Measurements from ENCODE around the gene JMJD1C. TPM values are rescaled to one million over a fixed set of nuclear protein-coding genes. Genes with fewer than 3 reads are reported as not detected.

The JMJD1C gene
- total and polyA plus RNA-seq, 12 donors: 36.0 to 124 (median 57.2) TPM

GRCh38 chr10:63137306-63137705 lies 328.5 kb downstream of the JMJD1C start:
- DNase-seq: peak in 2 of 7 donors; percentile 28 to 41

DNA sequence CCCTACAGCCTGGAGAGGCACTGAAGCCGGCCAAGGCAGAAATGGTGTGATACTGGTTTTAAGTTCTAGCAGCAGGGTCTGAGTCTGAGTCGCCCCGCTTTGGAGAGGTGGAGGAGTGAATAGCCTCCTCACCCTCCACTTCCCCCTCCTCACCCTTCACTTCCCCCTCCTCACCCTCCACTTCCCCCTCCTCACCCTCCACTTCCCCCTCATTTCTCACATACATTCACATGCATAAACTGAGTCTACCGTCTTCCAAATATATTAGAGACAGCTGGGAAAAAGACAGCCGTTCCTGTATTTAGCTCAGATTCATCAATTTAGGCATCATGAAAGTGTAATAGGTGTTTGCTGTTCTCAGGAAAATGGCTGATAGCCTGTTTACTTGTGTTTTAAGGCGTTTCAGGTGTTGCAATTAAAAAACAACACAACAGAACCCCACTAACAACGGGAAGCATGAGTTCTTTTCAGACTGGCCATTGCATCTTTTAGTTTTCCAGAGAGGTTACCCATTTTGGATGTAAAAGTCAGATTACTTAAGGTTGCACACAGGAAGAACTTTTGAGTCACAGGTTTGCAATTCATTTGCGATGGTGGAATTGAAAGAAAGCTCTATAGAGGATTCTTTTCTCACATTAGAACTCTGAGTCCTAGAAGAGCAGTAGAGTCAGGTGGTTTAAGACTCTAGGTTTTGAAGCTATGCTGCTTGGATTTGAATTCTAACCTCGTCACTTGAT lies 331.8 kb downstream of the JMJD1C start:
- intact Hi-C loops (cut with DNase I): no loop called here

More at GRCh38 chr10:63137306-63137705, 328.5 kb downstream of the JMJD1C start:
- intact Hi-C loops (cut with DNase I): no loop called here
- Histone ChIP-seq H3K27ac (no peak overlapping the region), H3K4me3 (no peak overlapping the region), H3K27me3 (no peaks in the 10 kb centered on the region), H3K9me3 (replicated peaks in 1 of 3) (no peaks in the 10 kb centered on the region), H3K4me1 (replicated peaks in 1 of 2) (peaks cover 7 to 19% of the 10 kb centered on the region in 2 donors), H3K36me3 (replicated peaks in 1 of 2) (no peaks in the 10 kb centered on the region)
- TF ChIP-seq POLR2A (IDR thresholded peaks at IDR 0.05): no peak
- TF ChIP-seq CTCF (IDR thresholded peaks at IDR 0.05): no peak
- WGBS, 4 donors: 47 to 64% (median 53%) methylated on average over 2 of the region's 2 CpGs

GRCh38 chr10:63133056-63133820 lies 332.5 kb downstream of the JMJD1C start, which contains the start of gene NRBF2:
Gene NRBF2, plus strand, starts transcription at chr10:63133328. Its CDS starts 143 bp downstream, at chr10:63133471.
- H3K27me3 ChIP-seq: no peaks in the 10 kb centered on the region
- H3K4me3 ChIP-seq: peak within 1 kb of the TSS; percentile 61 to 94 (median 81)
- H3K27ac ChIP-seq: peak within 1 kb of the TSS; percentile 67 to 97 (median 89)
- peak in 1 of 6 experiments; percentile 1 for TF ChIP-seq CTCF (IDR thresholded peaks at IDR 0.05)
- peak; percentile 96 to 98 for TF ChIP-seq POLR2A (IDR thresholded peaks at IDR 0.05)
- intact Hi-C loops (cut with DNase I): no loop called here
- peak; percentile 98 to 99 (median 99) for DNase-seq
- H3K36me3 ChIP-seq (replicated peaks in 1 of 2): no peaks in the 10 kb centered on the region
- peaks cover 7 to 19% of the 10 kb centered on the region in 2 donors for H3K4me1 ChIP-seq (replicated peaks in 1 of 2)
- no peaks in the 10 kb centered on the region for H3K9me3 ChIP-seq (replicated peaks in 1 of 3)
- whole genome bisulfite sequencing, 4 donors: 0 to 1% (median 0%) methylated on average over 21 to 55 of the region's 55 CpGs

More for the DNA sequence above, 331.8 kb downstream of the JMJD1C start:
- Histone ChIP-seq H3K27me3 (no peaks in the 10 kb centered on the region), H3K9me3 (replicated peaks in 1 of 3) (no peaks in the 10 kb centered on the region), H3K4me3 (peak overlapping the region; percentile 61 to 94 (median 81)), H3K27ac (peak overlapping the region; percentile 67 to 97 (median 89)), H3K36me3 (replicated peaks in 1 of 2) (no peaks in the 10 kb centered on the region), H3K4me1 (replicated peaks in 1 of 2) (peaks cover 7 to 19% of the 10 kb centered on the region in 2 donors)
- 11 to 14% (median 13%) methylated on average over 9 of the region's 9 CpGs for WGBS, 4 donors
- peak in 1 of 7 donors; percentile 32 for DNase-seq
- TF ChIP-seq CTCF (IDR thresholded peaks at IDR 0.05) (no peak), POLR2A (IDR thresholded peaks at IDR 0.05) (no peak)

GRCh38 chr10:63132651-63133055 lies 333.1 kb downstream of the JMJD1C start:
- TF ChIP-seq CTCF (IDR thresholded peaks at IDR 0.05): peak in 1 of 6 experiments; percentile 14
- TF ChIP-seq POLR2A (IDR thresholded peaks at IDR 0.05): no peak
- whole genome bisulfite sequencing, 4 donors: 40 to 63% (median 46%) methylated on average over 6 of the region's 6 CpGs
- DNase-seq: peak in 1 of 7 donors; percentile 19
- H3K27me3 ChIP-seq: no peaks in the 10 kb centered on the region
- no peaks in the 10 kb centered on the region for H3K9me3 ChIP-seq (replicated peaks in 1 of 3)
- peaks cover 7 to 19% of the 10 kb centered on the region in 2 donors for H3K4me1 ChIP-seq (replicated peaks in 1 of 2)
- intact Hi-C loops (cut with DNase I): no loop called here
- H3K27ac ChIP-seq: peak overlapping the region in 3 of 5 donors; percentile 11 to 97 (median 91)
- H3K36me3 ChIP-seq (replicated peaks in 1 of 2): no peaks in the 10 kb centered on the region
- H3K4me3 ChIP-seq: peak overlapping the region in 1 of 4 donors; percentile 94

Measured in adrenal gland (tissue), 12 donors.